Measurements from ENCODE around the gene PAK5.

The PAK5 gene

GRCh38 chr20:9761476-9761875 is 77.4 kb downstream of the PAK5 start:
- DNase-seq (ENCODE audit: low read depth), result no peak
- no peak overlapping the region for H3K4me3 ChIP-seq (ENCODE audit: low read depth, low read length)
- in situ Hi-C loops (cut with HindIII; ENCODE audit: low sequenced_read_pairs), result no loop called here
- no peak for TF ChIP-seq CTCF (IDR thresholded peaks at IDR 0.05; ENCODE audit: low read depth, low read length, missing control alignments)

- H3K4me3 ChIP-seq (ENCODE audit: low read depth, low read length), result no peak overlapping the region
- in situ Hi-C loops (cut with HindIII; ENCODE audit: low sequenced_read_pairs), result no loop called here
- DNase-seq (ENCODE audit: low read depth), result no peak
- no peak for TF ChIP-seq CTCF (IDR thresholded peaks at IDR 0.05; ENCODE audit: low read depth, low read length, missing control alignments)
Measured at GRCh38 chr20:9759392-9759791, 79.5 kb downstream of the PAK5 start.

GRCh38 chr20:9758752-9759151 is 80.1 kb downstream of the PAK5 start:
- TF ChIP-seq CTCF (IDR thresholded peaks at IDR 0.05; ENCODE audit: low read depth, low read length, missing control alignments), result no peak
- DNase-seq (ENCODE audit: low read depth), result no peak
- H3K4me3 ChIP-seq (ENCODE audit: low read depth, low read length), result no peak overlapping the region
- in situ Hi-C loops (cut with HindIII; ENCODE audit: low sequenced_read_pairs), result no loop called here

GRCh38 chr20:9756660-9757059 is 82.2 kb downstream of the PAK5 start:
- in situ Hi-C loops (cut with HindIII; ENCODE audit: low sequenced_read_pairs), result no loop called here
- H3K4me3 ChIP-seq (ENCODE audit: low read depth, low read length), result no peak overlapping the region
- TF ChIP-seq CTCF (IDR thresholded peaks at IDR 0.05; ENCODE audit: low read depth, low read length, missing control alignments), result no peak
- DNase-seq (ENCODE audit: low read depth), result no peak

DNA sequence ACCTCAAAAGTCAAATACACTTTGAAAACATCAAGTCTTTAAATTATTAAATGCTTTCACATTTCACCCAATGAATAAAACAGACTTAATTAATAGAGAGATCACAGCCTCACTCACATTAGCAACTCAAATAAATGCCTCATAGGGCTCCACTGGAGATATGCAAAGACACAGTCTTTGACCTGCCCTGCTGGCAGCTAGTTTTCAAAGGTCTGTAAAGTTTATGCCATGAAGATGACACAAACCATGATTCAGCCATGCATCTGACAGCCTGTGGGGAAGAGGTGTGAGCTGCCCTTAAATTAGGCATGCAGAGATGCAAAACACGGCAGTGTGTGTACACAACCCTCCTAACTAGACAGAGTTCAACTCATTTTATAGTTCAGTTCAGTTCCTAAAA is 83.6 kb downstream of the PAK5 start:
- TF ChIP-seq CTCF (IDR thresholded peaks at IDR 0.05; ENCODE audit: low read depth, low read length, missing control alignments), result no peak
- DNase-seq (ENCODE audit: low read depth), result no peak
- no peak overlapping the region for H3K4me3 ChIP-seq (ENCODE audit: low read depth, low read length)
- in situ Hi-C loops (cut with HindIII; ENCODE audit: low sequenced_read_pairs), result no loop called here

DNA sequence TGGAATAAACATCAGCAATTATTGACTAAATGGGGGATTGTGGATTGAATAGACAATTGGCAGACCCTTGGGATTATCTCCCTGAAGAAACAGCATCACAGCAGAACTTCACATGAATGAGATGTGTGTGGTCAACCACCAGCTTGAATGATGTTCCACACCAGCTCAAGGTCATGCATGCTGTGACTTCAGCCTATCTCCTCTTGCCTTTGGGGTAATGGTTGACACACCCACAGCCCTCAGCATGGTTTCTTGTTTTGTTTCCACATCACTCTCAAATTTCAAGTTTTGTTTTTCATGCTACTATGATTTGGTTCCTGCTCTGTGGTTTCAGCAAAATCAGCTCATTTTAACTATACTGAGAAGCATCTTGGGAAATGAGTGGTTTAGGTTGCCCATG is 94.3 kb downstream of the PAK5 start:
- H3K4me3 ChIP-seq (ENCODE audit: low read depth, low read length), result no peak overlapping the region
- in situ Hi-C loops (cut with HindIII; ENCODE audit: low sequenced_read_pairs), result no loop called here
- DNase-seq (ENCODE audit: low read depth), result no peak
- no peak for TF ChIP-seq CTCF (IDR thresholded peaks at IDR 0.05; ENCODE audit: low read depth, low read length, missing control alignments)

GRCh38 chr20:9743871-9744270 is 95.0 kb downstream of the PAK5 start:
- in situ Hi-C loops (cut with HindIII; ENCODE audit: low sequenced_read_pairs), result no loop called here

More at GRCh38 chr20:9743871-9744270, 95.0 kb downstream of the PAK5 start:
- no peak for TF ChIP-seq CTCF (IDR thresholded peaks at IDR 0.05; ENCODE audit: low read depth, low read length, missing control alignments)
- no peak overlapping the region for H3K4me3 ChIP-seq (ENCODE audit: low read depth, low read length)
- DNase-seq (ENCODE audit: low read depth), result no peak
